Hepatocyte (in vitro differentiated cells): ENCODE results near the gene WDR45. TPM values are rescaled to one million over a fixed set of nuclear protein-coding genes. Genes with fewer than 3 reads are reported as not detected.

Experiments
- DNase-seq: peaks from one replicate; pipeline ENCODE4 v3.0.0-alpha.2; 2016; ENCODE audit warnings: low spot score
- H2AFZ ChIP-seq: fragments of 200-600 bp; sonication (generic); 2 replicates; pipeline ENCODE4 v1.6.0; 2016; ENCODE audit warnings: antibody characterized with exemption, mild to moderate bottlenecking
- H3K27ac ChIP-seq: fragments of 200-600 bp; sonication (generic); 2 replicates; pipeline ENCODE4 v1.5.1; 2016; ENCODE audit warnings: mild to moderate bottlenecking
- H3K27me3 ChIP-seq: fragments of 200-600 bp; sonication (generic); 2 replicates; pipeline ENCODE4 v1.6.1; 2016
- H3K36me3 ChIP-seq: fragments of 200-600 bp; sonication (generic); replicated peaks from 2 replicates; pipeline ENCODE4 v1.5.1; 2016; ENCODE audit warnings: low read depth; ENCODE audit not compliant: insufficient read depth
- H3K4me1 ChIP-seq: fragments of 200-600 bp; sonication (generic); 2 replicates; pipeline ENCODE4 v1.5.1; 2016; ENCODE audit warnings: mild to moderate bottlenecking, moderate library complexity; ENCODE audit not compliant: insufficient read depth
- H3K4me2 ChIP-seq: fragments of 200-600 bp; sonication (generic); 2 replicates; pipeline ENCODE4 v1.6.0; 2016
- H3K4me3 ChIP-seq: fragments of 200-600 bp; sonication (generic); 2 replicates; pipeline ENCODE4 v1.5.1; 2016; ENCODE audit warnings: mild to moderate bottlenecking
- H3K79me2 ChIP-seq: fragments of 200-600 bp; sonication (generic); 2 replicates; pipeline ENCODE4 v1.6.0; 2017; ENCODE audit warnings: mild to moderate bottlenecking
- H3K9me2 ChIP-seq: fragments of 200-600 bp; sonication (generic); replicated peaks from 2 replicates; pipeline ENCODE4 v1.6.0; 2017; ENCODE audit warnings: mild to moderate bottlenecking; ENCODE audit not compliant: insufficient read depth
- H3K9me3 ChIP-seq: fragments of 200-600 bp; sonication (generic); 2 replicates; pipeline ENCODE4 v1.5.1; 2016; ENCODE audit warnings: low read depth, mild to moderate bottlenecking
- H4K20me1 ChIP-seq: fragments of 200-600 bp; sonication (generic); 2 replicates; pipeline ENCODE4 v1.6.0; 2016; ENCODE audit warnings: mild to moderate bottlenecking; ENCODE audit not compliant: insufficient read depth, poor library complexity, severe bottlenecking
- CTCF ChIP-seq: fragments of 200-600 bp; sonication (generic); IDR thresholded peaks from 2 replicates; pipeline ENCODE4 v1.5.1; 2016; ENCODE audit warnings: antibody characterized with exemption, mild to moderate bottlenecking; ENCODE audit not compliant: poor library complexity
- EZH2 ChIP-seq: fragments of 200-600 bp; sonication (generic); IDR thresholded peaks from 2 replicates; pipeline ENCODE4 v1.6.1; 2016; ENCODE audit warnings: antibody characterized with exemption, mild to moderate bottlenecking, borderline replicate concordance
- EZH2phosphoT487 ChIP-seq: fragments of 200-600 bp; sonication (generic); IDR thresholded peaks from one replicate; pipeline ENCODE4 v1.6.1; 2018; ENCODE audit warnings: antibody characterized with exemption, mild to moderate bottlenecking, low read depth, moderate library complexity; ENCODE audit not compliant: unreplicated experiment, severe bottlenecking
- WGBS: methylation state at CpG from one replicate; pipeline ENCODE4 v1.1.6; 2016; ENCODE audit warnings: low lambda C conversion rate; ENCODE audit errors: missing lambda C conversion rate; 5-methylcytosine and 5-hydroxymethylcytosine counted together
- polyA plus RNA-seq: library from polyadenylated mRNA; unstranded; fragments of >200 nt; fragmentation: Nextera tagmentation; extraction: Ambion mirVana; gene quantifications from 2 replicates; pipeline ENCODE4 v1.2.1, GENCODE V29; 2016
- total RNA-seq: library from RNA; depleted of rRNA; stranded (reverse); fragments of >200 nt; gene quantifications from 2 replicates; pipeline ENCODE4 v1.2.3, GENCODE V29; 2014

Gene WDR45
- total and polyA plus RNA-seq, 2 experiments from 2014 or later = 59.6 to 67.7 TPM

- Histone ChIP-seq H4K20me1 (no peaks in the 10 kb centered on the region), H3K27me3 (no peaks in the 10 kb centered on the region), H3K4me3 (peak overlapping the region; percentile 24), H3K27ac (peak overlapping the region; percentile 93), H3K9me3 (no peaks in the 10 kb centered on the region), H3K79me2 (peaks cover 4% of the 10 kb centered on the region), H3K4me1 (no peaks in the 10 kb centered on the region), H3K36me3 (no peaks in the 10 kb centered on the region), H2AFZ (no peak overlapping the region), H3K4me2 (peak overlapping the region; percentile 66), H3K9me2 (no peaks in the 10 kb centered on the region)
- no peak for TF ChIP-seq EZH2
- no peak for TF ChIP-seq CTCF
- no peak for TF ChIP-seq EZH2phosphoT487
- WGBS = 39% methylated on average over 7 of the region's 10 CpGs
- peak; percentile 61 for DNase-seq
These were observed 20.0 kb downstream of the WDR45 start for GRCh38 chrX:49059681-49060085.

- Histone ChIP-seq H3K4me1 (no peaks in the 10 kb centered on the region), H4K20me1 (no peaks in the 10 kb centered on the region), H3K27me3 (no peaks in the 10 kb centered on the region), H3K36me3 (no peaks in the 10 kb centered on the region), H3K4me2 (peak overlapping the region; percentile 66), H3K27ac (peak overlapping the region; percentile 93), H3K9me2 (no peaks in the 10 kb centered on the region), H3K9me3 (no peaks in the 10 kb centered on the region), H2AFZ (no peak overlapping the region), H3K79me2 (peaks cover 4% of the 10 kb centered on the region), H3K4me3 (peak overlapping the region; percentile 58)
- 48% methylated on average over 2 of the region's 6 CpGs for whole genome bisulfite sequencing
- TF ChIP-seq CTCF = no peak
- TF ChIP-seq EZH2phosphoT487 = no peak
- no peak for TF ChIP-seq EZH2
- DNase-seq = no peak
These were observed 20.5 kb downstream of the WDR45 start for GRCh38 chrX:49059201-49059600.

- Histone ChIP-seq H3K4me2 (peak within 1 kb of the TSS; percentile 66), H3K9me3 (no peaks in the 10 kb centered on the region), H3K4me3 (peak within 1 kb of the TSS; percentile 58), H3K27ac (peak within 1 kb of the TSS; percentile 93), H3K79me2 (peaks cover 7% of the 10 kb centered on the region), H3K4me1 (no peaks in the 10 kb centered on the region), H3K9me2 (no peaks in the 10 kb centered on the region), H4K20me1 (no peaks in the 10 kb centered on the region), H3K27me3 (no peaks in the 10 kb centered on the region), H2AFZ (no peak within 1 kb of the TSS), H3K36me3 (no peaks in the 10 kb centered on the region)
- DNase-seq = peak; percentile 64
- WGBS = 29% methylated on average over 4 of the region's 5 CpGs
- TF ChIP-seq CTCF (no peak), EZH2 (no peak), EZH2phosphoT487 (no peak)
These were observed 20.9 kb downstream of the WDR45 start, which contains the start of gene CCDC120 for GRCh38 chrX:49058794-49059193. Gene CCDC120 (plus strand): TSS chrX:49058999. CDS start chrX:49062042, 3,043 bp downstream.
